ENCODE data around the gene ADAMTS17. TPM values are rescaled to one million over a fixed set of nuclear protein-coding genes. Genes with fewer than 3 reads are reported as not detected.

Gene ADAMTS17
- total RNA-seq, 1 donor from 2014 or later, result 1.4 TPM

DNA sequence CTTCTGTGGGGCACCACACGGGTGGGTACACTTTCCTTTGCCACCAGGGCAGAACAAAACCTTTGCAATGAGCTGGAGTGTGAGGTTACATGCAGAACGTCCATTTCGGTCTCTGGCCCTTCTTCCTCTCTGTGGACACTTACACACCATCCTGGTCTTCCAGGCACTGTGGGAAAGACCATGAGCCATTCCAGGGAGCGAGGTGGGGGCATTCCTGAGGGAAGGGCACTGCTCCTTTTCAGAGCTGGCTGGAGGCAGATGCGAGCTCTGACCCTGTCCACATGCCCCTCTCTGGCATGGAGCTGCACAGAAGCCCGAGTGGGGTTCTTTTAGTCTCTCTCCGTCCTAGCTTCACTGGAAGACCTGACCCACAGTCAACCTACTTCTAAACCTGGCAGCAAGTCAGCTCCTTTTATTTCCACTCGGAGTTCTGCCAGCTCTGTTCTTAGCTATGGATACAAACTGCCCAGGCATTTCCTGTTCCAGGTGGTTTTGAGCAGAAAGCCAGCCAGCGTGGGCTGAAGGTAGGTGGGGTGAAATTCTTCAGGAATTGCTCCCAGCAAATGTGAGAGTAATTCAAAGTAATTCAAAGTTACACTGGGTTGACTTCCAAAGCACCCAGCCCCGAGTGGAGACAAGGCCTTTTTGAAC lies 281.4 kb downstream of the ADAMTS17 start:
- DNase-seq (ENCODE audit: missing footprints) (no peak), ATAC-seq (peak; percentile 52)
- intact Hi-C loops (cut with DNase I), result loop anchor here (2.0 kb wide), 1 partner anchor 54 kb away; no protein-coding TSS in a partner anchor

DNA sequence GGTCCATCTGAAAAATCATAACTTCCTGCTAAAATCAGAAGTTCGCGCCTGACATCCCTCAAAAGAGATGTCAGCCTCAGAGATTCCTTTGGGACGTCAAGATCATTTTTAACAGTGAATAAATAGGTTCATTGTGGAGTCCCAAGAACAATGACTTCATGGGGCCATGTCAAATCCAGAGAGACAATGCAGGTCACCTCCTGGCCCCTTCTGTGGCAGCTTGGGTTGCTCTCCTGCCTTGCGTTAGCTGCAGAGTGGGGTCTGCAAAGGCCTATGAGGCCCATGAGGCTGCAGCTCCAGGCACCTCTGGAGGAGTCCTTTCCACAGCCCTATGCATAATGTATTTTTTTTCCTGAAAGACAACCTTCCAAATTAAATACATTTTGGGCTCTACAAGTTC lies 282.3 kb downstream of the ADAMTS17 start:
- DNase-seq (ENCODE audit: missing footprints) (no peak), ATAC-seq (no peak)
- intact Hi-C loops (cut with DNase I), result no loop called here

DNA sequence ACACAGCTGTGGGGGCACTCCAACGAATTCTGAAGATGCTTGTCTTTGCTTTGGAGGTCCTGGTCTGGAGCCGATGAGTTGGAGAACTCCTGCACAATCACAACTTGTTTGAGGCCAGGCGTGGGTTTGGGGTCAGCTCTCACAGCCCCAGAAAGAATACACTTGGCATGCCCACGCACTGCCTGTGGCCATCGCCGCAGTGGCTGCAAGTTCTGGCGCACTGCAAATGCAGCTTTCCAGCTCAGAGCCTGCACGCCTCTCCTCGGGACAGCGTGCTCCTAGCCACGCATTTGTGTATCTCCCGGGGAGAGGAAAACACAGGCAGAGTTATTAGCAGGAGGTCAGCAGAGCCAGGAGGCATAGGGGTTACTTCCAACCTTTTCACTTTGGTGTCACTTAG lies 282.7 kb downstream of the ADAMTS17 start:
- no peak for ATAC-seq
- intact Hi-C loops (cut with DNase I), result no loop called here

DNA sequence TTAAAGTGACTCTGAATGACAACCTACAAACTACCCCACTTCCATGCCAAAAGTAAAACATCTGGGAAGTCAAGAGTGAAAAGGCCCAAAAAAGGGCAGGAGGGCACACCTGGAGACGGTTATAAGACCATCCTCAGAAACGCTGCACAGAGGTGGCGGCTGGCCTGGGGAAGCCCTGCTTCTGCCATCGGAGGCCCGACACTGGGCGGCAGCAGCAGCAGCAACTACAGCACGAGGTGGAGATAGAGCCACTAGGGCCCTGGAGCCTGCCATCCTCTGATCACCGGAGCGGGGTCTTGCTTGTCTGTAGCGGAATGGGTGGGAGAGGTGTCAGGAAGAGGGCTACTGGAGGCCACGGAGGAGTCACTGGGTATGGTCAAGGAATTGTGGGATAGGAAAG lies 283.3 kb downstream of the ADAMTS17 start:
- DNase-seq (ENCODE audit: missing footprints), result no peak
- intact Hi-C loops (cut with DNase I), result no loop called here
- no peak for ATAC-seq

More for the DNA sequence above, 282.7 kb downstream of the ADAMTS17 start:
- no peak for DNase-seq (ENCODE audit: missing footprints)

DNA sequence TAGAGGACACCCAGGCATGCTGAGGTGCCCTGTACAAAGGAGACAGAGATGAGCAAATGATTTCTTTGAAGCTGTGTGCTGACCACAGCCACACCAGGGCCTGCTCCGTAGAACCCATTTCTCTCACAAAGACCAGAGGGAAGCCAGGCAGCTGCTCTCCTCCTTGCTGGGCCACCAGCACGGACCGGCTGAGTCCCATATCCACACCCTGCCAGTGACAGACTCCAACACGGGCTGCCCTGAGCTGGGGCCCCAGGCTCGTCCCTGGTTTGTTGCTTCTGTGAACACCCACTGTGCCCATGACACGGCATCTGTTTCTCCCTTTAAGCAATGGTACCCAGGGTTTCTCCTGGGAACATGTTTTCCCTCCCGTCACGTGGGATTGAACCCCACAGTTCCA lies 284.5 kb downstream of the ADAMTS17 start:
- ATAC-seq, result no peak
- no peak for DNase-seq (ENCODE audit: missing footprints)
- intact Hi-C loops (cut with DNase I), result no loop called here

DNA sequence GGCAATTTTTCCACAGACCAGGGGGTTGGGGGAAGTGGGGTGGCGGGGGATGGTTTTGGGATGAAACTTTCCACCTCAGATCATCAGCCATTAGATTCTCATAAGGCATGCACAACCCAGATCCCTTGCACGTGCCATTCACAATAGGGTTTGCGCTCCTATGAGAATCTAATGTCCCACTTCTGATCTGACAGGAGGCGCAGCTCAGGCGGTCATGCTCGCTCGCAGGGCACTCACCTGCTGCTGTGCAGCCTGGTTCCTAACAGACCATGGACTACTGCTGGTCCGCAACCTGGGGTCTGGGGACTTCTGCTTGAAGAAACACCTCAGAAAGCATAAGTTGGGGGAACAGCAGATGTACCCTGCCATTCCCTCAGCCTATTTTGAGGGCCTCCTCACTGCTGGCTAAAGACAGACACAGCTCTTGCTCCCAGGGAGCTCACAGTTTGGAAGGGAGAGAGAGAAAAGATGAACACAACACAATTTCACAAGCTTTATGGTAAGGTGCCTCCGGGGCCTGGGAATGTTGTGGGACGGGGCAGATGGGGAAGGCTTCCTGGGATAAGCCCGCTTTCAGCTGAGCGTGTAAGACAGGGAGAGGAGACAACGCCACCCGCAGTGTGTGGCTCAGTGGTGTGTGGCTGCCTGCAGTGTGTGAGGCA lies 285.2 kb downstream of the ADAMTS17 start:
- intact Hi-C loops (cut with DNase I), result no loop called here
- ATAC-seq, result no peak
- no peak for DNase-seq (ENCODE audit: missing footprints)

DNA sequence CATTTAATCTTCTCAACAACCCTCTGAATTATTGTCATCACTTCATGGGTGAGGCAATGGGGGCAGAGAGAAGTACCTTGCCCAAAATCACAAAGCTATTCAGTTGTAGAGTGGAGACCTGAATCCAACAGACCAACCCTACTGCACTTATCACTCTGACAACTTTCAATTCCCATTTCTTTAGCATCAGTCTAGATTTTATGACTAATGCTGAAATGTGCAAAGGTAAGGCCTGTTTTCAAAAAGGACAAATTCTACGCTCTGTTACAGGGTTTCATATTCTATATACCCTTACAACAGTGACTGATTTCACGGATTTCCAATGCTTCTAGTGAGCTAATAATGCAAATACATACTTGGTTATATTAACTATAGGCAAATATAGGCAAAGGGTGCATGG lies 286.0 kb downstream of the ADAMTS17 start:
- ATAC-seq (no peak), DNase-seq (ENCODE audit: missing footprints) (no peak)
- intact Hi-C loops (cut with DNase I), result no loop called here

DNA sequence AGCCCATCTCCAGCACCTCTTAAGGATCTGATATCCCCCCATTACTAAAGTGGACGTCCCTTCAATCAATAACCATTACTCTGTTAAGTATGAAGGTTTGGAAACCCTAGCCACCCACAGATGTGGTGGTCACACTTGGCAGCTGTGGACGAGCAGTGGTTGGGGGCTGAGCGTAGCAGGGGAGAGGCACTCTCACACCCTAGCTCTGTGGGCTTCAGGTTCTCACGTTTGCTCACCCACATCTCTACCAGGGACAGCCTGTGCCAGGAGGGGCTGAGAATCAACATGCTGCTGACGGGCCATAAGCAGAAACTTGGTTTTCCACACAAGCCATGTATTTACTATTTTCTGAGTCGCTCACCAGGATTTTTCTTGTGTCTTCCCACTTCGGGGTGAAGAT lies 287.2 kb downstream of the ADAMTS17 start:
- no peak for DNase-seq (ENCODE audit: missing footprints)
- intact Hi-C loops (cut with DNase I), result no loop called here
- no peak for ATAC-seq

DNA sequence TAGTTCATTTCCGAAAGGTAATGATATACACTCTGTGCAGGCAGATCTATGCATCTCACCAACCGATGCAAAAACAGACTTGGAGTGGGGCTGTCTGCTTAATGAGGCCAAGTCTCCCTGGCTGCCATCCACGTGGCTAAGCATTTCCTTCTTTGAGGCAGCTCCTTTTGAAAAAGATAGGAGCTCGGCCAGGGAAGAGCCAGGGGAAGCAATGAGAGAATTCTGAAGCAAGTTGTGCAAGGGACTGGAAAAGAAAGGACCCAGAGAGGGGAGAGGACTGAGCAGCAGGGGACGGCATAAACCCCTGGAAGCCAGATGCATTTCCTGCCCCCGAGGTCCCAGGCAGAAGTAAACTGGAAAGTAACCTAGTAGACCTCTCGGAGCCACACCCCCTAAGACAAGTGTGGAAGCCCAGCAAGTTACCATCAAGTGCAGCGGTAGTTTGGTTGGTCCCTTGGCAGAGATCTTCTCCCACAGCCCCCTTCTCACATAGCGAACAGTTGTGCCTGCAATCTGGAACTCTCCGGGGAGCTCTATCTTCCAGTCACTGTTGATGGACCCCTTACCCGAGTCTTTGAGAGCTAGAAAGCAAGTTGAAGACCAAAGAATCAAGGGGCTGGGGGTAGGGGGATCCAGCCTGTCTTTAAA lies 288.2 kb downstream of the ADAMTS17 start:
- intact Hi-C loops (cut with DNase I), result no loop called here
- ATAC-seq (no peak), DNase-seq (ENCODE audit: missing footprints) (no peak)

DNA sequence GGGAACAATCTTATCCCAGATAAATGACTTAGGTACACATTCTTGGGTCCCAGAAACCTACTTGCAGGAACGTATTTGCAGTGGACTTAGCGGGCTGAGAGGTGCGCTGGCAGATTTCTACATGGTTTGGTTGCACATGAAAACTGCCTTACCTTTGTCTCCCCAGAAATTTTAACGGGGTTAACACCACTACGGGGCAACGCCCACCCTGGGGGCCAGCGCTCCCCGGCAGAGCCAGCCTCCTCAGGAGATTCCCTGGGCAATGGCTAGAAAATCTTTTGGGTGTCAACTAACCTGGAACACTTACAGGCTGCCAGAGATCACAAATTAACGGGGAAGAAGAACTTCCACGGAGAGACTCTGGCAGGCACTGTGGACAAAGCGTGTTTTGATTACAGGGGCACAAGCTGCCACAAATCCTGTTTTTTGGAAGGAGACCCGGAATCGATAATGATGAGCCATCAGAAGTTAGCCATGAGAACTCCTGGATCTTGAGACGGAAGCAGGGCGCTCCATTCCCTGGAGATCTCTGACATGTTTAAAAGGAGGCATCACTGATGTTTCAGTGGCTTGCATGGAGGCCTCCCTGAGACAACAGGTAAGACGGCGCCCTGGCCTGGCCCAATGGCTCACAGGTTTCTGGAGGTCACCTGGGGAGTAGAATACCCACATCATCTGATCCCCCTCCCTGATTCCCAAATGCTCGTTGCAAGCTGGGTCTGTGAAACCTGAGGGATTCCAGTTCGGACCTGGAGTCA lies 288.9 kb downstream of the ADAMTS17 start:
- ATAC-seq (no peak), DNase-seq (ENCODE audit: missing footprints) (no peak)
- intact Hi-C loops (cut with DNase I), result no loop called here

DNA sequence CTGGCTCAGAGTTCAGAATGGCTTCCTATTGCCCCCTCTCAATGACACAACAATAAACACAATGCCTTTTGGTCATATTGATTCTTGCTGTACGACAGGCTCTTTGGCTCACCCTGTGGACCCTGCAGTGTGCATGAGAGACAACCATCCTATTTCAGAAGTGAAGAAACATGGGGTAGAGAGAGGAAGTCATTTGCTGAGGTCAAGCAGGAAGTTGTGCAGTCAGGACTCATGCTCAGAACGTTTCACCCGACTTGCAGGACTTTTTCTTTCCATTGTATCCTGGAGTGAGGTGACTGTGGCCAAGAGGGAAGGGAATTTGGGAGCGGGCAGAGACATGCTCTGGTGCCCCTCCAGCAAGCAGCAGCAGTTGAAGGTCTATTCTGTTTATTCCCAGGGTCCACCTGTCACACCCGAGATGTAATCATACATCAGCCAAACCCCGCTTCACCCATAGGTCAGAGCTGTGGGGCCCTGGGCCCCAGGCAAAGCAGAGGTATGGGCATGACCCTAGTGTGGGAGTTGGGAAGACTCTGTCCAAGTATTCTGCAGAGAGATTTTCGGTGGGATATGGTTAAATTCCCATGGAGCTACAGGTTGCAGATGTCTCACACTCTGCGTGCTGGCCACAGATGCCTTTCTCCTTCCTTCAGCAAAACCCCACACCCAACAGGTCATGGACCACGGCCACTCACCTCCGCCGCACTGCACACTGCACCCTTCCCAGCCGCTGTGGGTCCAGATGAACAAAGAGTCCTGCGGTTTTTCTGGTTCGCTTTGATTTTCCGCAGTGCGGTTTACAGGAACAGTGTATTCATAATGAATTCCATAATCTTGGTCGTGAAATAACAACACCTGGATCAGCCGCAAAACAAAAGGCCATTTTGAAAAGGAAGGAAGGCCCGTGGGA lies 290.6 kb downstream of the ADAMTS17 start:
- DNase-seq (ENCODE audit: missing footprints), result no peak
- no peak for ATAC-seq
- intact Hi-C loops (cut with DNase I), result no loop called here

DNA sequence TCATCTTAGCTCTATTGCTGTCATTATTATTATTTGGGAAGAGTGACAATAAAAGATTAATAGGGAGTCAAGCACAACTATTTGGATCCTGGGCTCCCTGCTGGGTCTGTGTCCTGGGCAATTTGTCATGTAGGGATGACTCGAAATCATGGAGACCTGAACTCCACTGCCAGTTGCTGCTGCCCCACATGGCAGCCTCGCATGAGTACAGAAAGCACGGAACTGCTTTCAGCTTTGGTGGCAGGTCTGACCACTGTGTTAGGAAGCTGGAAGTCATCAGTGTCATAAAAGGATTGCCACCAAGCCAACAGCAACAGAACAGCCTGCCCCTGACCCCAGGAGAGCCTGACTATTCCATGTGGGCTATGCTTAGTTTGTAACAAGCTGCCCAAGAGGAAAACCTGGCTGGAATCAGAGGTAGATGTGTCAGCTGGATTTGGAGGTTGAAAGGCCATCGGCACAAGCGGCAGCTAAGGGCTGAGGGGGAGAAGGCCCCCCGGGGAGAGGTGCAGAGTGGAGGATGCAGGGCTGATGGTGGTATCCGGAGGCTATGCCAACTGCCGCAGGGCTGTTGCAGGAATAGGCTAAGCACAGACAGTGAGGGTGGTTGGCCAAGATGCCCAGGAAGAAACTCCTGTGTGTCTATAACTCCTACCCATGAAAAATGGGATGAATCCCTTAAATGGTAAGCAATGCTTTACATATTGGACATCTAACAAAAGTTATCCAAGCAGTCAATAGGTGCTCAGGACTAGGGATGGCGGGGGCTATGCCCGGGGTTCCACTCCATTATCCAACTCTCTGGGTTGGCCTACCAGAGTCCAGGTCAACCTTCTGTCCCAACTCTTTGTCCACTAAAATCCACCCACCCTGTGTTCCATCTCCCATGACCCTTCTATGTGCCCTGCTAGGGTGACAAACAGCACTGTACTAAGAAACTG lies 291.6 kb downstream of the ADAMTS17 start:
- intact Hi-C loops (cut with DNase I), result no loop called here
- ATAC-seq, result no peak
- DNase-seq (ENCODE audit: missing footprints), result no peak

DNA sequence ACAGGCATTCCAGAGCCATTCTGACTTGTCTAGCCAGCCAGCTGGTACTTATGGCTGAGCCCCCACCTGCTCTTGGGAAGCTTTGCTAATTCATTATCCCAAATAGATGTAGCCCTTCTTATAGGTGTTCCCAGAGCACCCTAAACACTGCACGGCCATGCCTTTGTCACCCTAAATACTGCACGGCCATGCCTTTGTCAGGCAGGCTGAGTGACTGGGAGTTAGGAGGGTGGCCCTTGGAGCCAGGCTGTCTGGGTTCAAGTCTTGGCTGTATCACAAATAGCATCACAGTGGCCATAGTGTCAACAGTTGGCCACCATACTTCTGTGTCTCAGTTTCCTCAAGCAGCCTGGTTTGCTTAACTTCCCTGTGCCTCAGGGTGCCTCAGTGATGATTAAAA lies 292.3 kb downstream of the ADAMTS17 start:
- intact Hi-C loops (cut with DNase I), result no loop called here
- DNase-seq (ENCODE audit: missing footprints) (no peak), ATAC-seq (no peak)

DNA sequence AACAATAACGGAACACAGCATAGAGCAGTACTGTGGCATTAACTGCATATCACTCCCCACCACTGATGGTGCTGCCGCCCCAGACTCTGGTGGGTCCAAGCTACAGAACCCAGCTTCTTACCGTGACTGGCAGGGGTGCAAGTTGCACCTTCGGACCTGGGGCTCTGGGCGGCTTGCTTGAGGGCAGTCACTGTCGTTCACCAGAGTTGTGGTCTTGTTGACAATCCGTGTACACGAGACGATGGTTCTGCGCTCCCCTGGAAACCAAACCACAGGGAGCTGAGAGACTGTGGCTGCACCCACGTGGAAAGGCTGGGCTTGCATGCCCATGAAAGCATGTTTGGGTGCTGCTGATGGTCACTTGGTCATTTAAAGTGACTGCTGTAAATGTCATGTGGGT lies 293.0 kb downstream of the ADAMTS17 start:
- no peak for DNase-seq (ENCODE audit: missing footprints)
- intact Hi-C loops (cut with DNase I), result no loop called here
- ATAC-seq, result no peak

DNA sequence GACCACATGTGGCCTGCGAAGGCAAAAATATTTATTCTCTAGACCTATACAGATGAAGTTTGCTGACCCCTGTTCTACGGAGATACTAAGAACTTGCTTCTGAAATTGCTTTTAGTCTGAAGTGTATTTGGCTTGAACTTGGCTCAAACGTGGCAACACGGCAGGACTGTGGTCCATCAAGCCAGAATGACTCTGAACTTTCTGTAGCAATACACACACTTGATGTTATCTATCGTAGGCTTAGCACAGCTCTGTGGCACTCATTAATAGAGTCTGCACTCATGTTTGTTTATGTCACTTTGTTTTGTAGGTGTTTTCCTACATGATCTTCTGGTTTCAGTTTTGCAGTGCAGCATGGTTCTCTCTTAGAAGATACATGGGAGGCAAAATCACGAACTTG lies 298.1 kb downstream of the ADAMTS17 start:
- DNase-seq (ENCODE audit: missing footprints), result no peak
- intact Hi-C loops (cut with DNase I), result loop anchor here (5.0 kb wide), 1 partner anchor 69 kb away; no protein-coding TSS in a partner anchor
- peak; percentile 51 for ATAC-seq

DNA sequence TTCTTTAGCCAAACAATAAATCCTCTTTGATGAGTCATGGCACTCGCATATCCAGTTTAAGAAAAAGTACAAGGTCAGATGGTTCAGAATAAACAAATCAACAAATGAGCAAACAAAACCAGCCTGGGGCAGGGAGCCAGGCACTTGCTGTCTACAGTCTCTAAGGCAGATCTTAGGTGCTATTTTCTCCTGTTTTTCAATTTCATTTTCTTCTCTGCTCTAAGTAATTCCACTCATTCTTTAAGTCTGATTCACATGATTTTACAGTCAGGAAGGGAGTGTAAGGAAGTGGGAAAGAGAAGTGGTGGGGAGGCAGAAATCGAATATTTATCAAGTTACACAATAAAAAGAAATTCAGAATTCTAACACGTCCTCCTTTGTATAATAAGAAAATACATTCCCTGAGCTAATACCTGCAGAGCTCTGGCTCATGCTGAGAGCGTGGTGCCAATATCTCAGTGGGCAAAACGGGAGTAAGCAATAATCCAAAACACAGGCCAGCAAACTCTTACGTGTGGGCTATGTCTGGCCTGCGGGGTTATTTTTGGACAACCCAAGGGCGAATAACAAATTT lies 298.6 kb downstream of the ADAMTS17 start:
- no peak for DNase-seq (ENCODE audit: missing footprints)
- ATAC-seq, result peak; percentile 63
- intact Hi-C loops (cut with DNase I), result loop anchor here (5.0 kb wide), 1 partner anchor 69 kb away; no protein-coding TSS in a partner anchor

DNA sequence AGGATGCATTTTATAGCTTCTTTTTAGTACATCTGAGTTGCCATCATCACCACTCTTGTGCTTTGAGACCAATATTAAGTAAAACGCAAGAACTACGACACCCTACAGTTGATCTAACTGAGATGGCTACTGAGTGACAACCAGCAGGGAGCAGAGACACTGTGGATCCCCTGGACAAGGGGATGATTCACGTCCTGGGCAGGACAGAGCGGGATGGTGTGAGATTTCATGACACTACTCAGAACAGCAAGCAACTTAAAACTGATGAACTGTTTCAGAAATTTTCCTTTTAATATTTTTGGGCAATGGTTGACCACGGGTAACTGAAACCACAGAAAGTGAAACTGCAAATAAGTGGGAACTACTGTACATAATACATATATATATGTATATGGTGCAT lies 299.2 kb downstream of the ADAMTS17 start:
- intact Hi-C loops (cut with DNase I), result loop anchor here (5.0 kb wide), 1 partner anchor 70 kb away; no protein-coding TSS in a partner anchor
- no peak for DNase-seq (ENCODE audit: missing footprints)

More for the DNA sequence above, 299.2 kb downstream of the ADAMTS17 start:
- ATAC-seq, result no peak
